UCSD-AML1 (cell line): ENCODE data around the gene MRPS31.
A peak's percentile ranks its signal among the peaks of the same experiment; 100 is the strongest.
"Not testable (repeated sequence)": the region's sequence is repeated elsewhere in the genome, so short reads cannot be mapped to it uniquely, and the experiment has no call there.

Experiments
- DNase-seq: peaks from one replicate; lab custom pipeline; 2025; ENCODE audit not compliant: unreplicated experiment; lab: John Stamatoyannopoulos, UW

The MRPS31 gene

GRCh38 chr13:40790154-40790616, 19.2 kb upstream of the MRPS31 start:
- DNase-seq: no peak

- DNase-seq: peak; percentile 92
Measured at GRCh38 chr13:40789275-40790153, 18.5 kb upstream of the MRPS31 start, which contains the start of gene SLC25A15. TSS of gene SLC25A15 (plus strand) at chr13:40789611. CDS start at chr13:40793227, 3,616 bp downstream.

DNA sequence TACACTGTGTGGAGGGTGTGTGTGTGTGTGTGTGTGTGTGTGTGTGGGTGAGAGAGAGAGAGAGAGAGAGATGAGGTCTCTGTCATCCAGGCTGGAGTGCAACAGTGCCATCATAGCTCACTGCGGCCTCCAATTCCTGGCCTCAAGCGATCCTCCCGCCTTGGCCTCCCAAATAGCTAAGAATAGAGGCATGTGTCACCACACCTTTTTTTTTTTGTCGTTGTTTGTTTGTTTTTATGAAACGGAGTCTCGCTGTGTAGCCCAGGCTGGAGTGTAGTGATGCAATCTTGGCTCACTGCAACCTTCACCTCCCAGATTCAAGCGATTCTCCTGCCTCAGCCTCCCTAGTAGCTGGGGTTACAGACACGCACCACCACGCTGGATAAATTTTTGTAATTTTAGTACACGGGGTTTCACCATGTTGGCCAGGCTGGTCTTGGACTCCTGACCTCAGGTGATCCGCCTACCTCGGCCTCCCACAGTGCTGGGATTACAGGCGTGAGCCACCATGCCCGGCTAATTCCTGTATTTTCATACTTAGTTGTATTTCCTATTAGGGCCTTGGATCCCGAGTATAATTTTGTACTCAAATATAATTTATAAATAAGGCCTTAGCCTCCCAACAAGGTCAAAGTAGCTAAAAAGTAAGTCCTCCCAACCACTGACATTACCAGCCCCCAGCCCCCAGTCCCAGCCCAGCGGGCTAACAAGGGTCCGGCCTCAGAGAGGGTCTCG, 17.7 kb upstream of the MRPS31 start:
- not testable (repeated sequence) for DNase-seq

- no peak for DNase-seq
Measured at GRCh38 chr13:40787062-40787461, 16.1 kb upstream of the MRPS31 start.

DNA sequence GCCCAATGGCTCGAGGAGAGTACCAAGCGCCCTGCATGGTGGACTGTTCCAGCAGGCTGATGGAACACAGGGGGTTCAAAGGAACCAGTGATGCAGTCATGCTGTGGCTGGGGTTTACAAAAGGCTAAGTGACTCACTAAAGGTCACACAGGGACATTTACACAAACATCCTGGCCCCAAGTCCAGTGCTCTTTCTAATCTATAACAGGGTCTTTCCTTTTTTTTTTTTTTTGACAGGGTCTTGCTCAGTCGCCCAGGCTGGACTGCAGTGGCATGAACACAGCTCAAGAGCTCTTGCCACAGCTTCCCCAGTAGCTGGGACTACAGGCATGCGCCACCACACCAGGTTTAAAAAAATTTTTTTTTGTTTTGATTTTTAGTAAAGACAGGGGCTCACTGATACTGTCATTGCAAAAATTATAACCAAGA, 15.6 kb upstream of the MRPS31 start:
- DNase-seq: no peak

DNA sequence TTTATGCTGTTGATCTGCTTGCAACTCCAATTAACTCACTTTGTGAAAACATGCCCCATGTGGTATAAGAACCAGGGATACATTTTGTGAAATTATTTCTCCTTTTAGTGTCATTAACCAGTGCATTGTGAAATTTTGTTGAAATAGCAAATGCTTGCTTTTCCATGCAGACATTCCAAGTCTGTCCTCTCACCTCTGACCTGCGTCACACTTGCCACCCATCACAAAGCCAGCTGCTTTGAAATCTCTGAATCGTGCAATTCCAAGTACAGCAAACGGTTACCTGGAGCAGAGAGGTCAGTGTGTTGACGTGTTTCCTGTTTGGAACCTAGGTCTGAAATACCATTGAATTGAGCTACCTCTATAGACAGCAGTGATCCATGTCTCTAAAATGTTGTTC, 13.6 kb upstream of the MRPS31 start:
- DNase-seq: no peak

GRCh38 chr13:40782971-40783370, 12.0 kb upstream of the MRPS31 start:
- not testable (repeated sequence) for DNase-seq

- no peak for DNase-seq
Measured at GRCh38 chr13:40781717-40782116, 10.7 kb upstream of the MRPS31 start.

DNA sequence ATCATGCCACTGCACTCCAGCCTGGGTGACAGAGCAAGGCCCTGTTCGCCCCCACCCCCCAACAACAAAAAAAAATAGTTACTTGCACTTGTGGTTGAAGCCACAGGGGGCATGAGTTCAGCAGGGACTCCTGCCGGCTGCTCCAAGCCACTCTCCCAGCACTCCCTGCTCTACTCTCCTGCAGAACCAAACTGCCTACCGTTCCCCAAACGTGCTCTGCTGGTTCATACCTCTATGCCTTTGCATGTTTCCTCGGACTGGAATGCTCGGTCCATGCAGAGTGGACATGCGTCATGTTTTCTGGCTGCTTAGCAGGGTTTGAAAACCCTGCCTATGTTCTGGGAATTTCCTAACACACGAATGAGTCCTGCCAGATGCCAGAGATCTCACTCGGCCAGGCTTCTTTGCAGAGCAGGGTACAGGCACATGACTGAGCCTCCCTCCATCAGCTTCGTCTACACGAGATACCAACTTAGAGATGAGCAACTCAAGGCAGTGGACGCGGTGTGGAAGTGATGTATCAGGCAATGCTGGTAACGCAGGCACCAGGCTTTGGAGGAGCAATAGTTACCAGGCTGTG, 9.9 kb upstream of the MRPS31 start:
- peak; percentile 17 for DNase-seq

DNA sequence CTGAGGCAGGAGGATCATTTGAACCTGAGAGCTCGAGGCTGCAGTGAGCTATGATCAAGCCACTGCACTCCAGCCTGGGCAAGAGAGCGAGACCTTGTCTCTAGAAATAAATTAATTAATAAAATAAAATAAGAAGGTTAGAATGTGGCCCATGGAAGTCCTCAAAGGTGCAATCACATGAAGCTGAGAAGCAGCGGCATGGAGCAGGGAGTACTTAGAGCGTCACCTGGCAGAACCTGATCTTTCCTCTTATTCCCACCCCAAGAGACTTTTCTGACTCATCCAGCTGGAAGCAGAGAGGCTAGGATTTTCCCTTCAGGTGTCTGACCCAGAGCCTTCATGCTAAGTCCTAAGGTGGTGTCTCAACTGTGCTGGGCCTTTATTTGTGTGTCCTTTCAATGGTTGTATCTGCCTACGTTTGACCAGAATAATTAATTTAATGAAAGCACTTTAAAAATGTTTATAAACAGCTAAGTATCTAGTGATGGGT, 8.9 kb upstream of the MRPS31 start:
- no peak for DNase-seq

DNA sequence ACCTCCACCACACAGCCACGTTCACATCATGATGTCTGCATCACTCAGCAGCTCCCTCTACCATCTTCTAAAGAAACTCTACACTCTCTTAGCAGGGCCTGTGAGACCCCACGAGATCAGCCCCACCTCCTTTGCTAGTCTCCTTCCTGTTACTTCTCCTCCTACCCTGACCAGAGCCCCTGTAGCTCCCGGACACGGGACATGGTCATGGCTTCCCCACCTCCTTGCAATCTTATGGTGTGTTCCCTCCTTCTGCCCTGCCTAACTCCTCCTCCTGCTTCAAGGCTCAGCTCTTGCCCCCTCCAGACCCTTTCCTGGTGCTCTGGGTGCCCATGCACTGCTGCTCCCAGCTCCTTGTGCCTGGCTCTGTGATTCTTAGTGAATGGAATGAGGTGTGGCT, 8.1 kb upstream of the MRPS31 start:
- DNase-seq: no peak

- no peak for DNase-seq
Measured at GRCh38 chr13:40777809-40778175, 6.8 kb upstream of the MRPS31 start.

DNA sequence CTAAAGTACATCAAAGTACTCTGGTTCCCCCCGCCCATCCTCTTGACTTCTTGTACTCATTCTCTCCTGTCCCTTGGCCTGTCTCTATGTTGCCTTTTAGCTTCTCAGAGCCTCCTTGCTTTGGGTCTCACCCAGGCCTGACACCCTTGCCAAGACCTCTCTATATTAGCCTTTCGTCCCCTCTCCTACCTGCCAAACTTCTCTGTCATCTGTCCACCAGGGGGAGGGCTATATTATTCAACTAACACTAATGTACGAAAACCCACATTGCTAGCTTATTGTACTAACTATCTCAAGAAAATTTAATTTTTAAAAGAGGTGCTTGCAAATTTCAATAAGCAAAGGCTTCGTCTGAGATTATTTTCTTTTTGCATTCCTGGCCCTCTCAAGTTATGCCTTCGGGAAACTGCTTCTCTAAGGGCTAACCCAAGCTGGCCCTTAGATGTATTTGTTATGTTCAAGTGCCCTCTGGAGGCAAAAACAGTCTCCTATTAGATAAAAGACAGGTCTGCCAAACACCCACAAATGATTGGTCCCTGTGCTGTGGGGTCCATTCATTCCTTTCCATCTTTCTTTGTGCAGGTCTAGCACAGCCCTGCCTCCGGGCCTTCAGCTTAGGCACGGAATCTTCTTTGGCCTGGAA, 6.3 kb upstream of the MRPS31 start:
- peak; percentile 29 for DNase-seq

- DNase-seq: peak; percentile 54
Measured at GRCh38 chr13:40776681-40777165, 5.7 kb upstream of the MRPS31 start.

- DNase-seq: no peak
Measured at GRCh38 chr13:40776232-40776631, 5.2 kb upstream of the MRPS31 start.

- no peak for DNase-seq
Measured at GRCh38 chr13:40774672-40775071, 3.7 kb upstream of the MRPS31 start.

DNA sequence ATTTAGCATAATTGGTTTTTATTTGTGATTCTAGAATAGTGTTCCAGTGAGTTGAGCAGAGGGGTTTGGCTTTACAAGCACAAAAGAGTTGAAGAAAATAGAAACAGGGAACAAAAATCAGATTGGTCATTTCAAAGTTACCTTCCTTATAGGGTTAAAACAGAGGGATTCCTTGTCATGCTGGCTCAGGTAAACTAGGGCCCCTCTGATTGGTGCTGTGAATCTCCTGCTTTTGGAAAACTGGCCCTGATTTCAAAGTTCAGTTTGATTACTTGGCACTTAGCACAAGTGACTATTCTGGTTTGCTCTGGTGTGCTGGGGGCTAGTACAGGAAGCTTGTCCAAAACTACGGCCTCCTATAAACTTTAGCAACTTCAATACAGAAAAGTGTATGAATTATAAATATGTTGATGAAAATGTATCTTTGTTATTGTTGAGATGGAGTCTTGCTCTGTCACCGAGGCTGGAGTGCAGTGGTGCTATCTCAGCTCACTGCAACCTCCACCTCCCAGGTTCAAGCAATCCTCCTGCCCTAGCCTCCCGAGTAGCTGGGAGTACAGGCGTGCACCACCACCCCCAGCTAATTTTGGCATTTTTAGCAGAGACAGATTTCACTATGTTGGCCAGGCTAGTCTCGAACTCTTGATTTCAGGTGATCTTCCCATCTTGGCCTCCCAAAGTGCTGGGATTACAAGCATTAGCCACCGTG, 1.9 kb upstream of the MRPS31 start:
- DNase-seq: no peak

DNA sequence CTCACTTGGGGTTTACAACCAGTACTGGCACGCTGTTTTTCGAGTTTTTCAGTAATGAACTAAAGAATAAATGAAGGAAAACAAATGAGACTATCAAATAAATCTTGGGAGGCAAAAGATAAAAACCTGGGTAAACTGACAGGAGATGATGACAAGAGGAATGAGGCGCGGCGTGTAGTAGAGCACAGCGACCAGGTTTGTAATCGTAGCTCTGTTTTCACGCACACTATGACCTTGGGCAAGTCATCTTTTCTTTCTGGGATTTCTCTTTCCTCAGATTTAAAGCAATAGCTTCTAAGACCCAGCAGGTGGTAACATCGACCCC, 419 bp downstream of the MRPS31 start:
- no peak for DNase-seq

DNA sequence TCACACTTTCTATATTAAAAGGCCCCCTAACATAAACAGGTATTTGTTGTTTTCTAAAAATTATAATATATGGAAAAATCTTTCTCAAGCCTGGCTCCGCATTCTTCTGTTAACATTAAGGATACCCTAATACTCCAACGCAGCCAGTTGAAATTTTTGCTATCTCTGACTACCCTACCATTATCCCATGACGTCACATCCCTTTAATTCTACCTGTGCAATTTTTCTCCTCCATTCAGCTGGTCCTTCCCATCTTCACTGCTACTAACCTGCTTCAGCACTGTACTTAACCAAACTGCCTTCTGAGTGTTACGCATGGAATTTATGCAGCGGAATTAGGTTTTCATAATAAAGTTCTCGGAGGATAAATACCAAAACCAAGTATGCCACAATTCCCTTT, 1.0 kb downstream of the MRPS31 start:
- no peak for DNase-seq

GRCh38 chr13:40765602-40766001, 5.4 kb downstream of the MRPS31 start:
- no peak for DNase-seq
